Nephron (organoid): Measurements from ENCODE around the gene IGF2BP2.
A peak's percentile ranks its signal among the peaks of the same experiment; 100 is the strongest.

ENCODE experiments used
- H3K27ac Mint-ChIP-seq, 3 experiments: 2 replicates each; pipeline ENCODE4 v1.8.0; 2020; ENCODE audit warnings: mixed read lengths in 3 of 3, mild to moderate bottlenecking in 2 of 3, moderate library complexity in 1 of 3
- H3K27me3 Mint-ChIP-seq: 2 replicates; pipeline ENCODE4 v1.8.0; 2021; ENCODE audit warnings: low read depth, mild to moderate bottlenecking, moderate library complexity, mixed read lengths
- H3K36me3 Mint-ChIP-seq: 2 replicates; pipeline ENCODE4 v1.8.0; 2020; ENCODE audit warnings: low read depth, mixed read lengths
- H3K4me1 Mint-ChIP-seq: 2 replicates; pipeline ENCODE4 v1.8.0; 2020; ENCODE audit warnings: mixed read lengths
- H3K4me3 Mint-ChIP-seq, 3 experiments: 2 replicates each; pipeline ENCODE4 v1.8.0; 2020; ENCODE audit warnings: mild to moderate bottlenecking in 3 of 3, mixed read lengths in 3 of 3, moderate library complexity in 2 of 3
- H3K9me3 Mint-ChIP-seq: 2 replicates; pipeline ENCODE4 v1.8.0; 2020; ENCODE audit warnings: mixed read lengths
- TF ChIP-seq, protein P1 (sequence below), 3 experiments: fragments of 200-600 bp; sonication (generic); IDR thresholded peaks; one replicate each; pipeline ENCODE4 v1.5.0; 2021; ENCODE audit warnings: antibody characterized with exemption in 3 of 3; ENCODE audit not compliant: unreplicated experiment in 3 of 3

The IGF2BP2 gene

DNA sequence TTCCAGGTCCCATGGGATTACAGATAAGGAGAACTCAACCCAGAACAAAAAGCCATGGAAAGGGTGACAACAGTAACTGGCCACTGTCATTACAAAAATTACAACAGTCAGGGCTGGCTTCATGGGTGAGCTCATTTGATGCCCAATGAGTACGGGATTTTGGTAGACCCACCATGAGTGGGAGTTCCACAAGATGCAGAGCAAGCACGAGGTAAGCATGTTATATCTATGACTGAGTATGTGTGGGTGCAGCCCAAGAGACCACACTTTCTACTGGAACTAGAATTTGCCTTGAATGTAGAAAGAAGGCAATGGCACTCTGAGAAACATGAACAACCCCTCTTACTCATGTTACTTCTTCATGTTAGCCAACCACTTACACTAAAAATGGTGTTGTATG lies 83.3 kb downstream of the IGF2BP2 start:
- no peaks in the 10 kb centered on the region for H3K9me3 Mint-ChIP-seq
- H3K4me3 Mint-ChIP-seq, result no peak overlapping the region
- no peaks in the 10 kb centered on the region for H3K36me3 Mint-ChIP-seq
- peaks cover 57% of the 10 kb centered on the region for H3K4me1 Mint-ChIP-seq
- TF ChIP-seq, protein P1, sequence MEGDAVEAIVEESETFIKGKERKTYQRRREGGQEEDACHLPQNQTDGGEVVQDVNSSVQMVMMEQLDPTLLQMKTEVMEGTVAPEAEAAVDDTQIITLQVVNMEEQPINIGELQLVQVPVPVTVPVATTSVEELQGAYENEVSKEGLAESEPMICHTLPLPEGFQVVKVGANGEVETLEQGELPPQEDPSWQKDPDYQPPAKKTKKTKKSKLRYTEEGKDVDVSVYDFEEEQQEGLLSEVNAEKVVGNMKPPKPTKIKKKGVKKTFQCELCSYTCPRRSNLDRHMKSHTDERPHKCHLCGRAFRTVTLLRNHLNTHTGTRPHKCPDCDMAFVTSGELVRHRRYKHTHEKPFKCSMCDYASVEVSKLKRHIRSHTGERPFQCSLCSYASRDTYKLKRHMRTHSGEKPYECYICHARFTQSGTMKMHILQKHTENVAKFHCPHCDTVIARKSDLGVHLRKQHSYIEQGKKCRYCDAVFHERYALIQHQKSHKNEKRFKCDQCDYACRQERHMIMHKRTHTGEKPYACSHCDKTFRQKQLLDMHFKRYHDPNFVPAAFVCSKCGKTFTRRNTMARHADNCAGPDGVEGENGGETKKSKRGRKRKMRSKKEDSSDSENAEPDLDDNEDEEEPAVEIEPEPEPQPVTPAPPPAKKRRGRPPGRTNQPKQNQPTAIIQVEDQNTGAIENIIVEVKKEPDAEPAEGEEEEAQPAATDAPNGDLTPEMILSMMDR (IDR thresholded peaks at IDR 0.05; ENCODE audit: unreplicated experiment in 3 of 3), result no peak
- no peaks in the 10 kb centered on the region for H3K27me3 Mint-ChIP-seq
- H3K27ac Mint-ChIP-seq, result no peak overlapping the region

DNA sequence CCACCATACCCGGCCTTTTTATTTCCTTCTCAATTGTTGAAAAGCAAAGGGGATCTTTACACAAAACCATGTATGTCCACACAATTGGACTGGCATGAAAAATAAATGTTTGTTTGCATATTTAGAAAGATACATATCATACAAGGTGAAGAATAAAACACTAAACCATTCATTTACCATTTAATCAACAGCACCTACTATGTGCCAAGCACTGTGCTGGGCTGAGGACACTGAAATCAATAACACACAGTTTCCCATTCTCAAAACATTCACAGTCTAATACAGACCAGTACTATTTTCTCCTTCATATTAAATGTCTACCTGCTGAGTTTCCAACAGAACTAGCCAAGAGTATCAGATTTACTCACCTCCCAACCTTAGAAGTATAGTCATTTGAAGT lies 84.7 kb downstream of the IGF2BP2 start:
- H3K4me3 Mint-ChIP-seq, result no peak overlapping the region
- TF ChIP-seq, protein P1 (IDR thresholded peaks at IDR 0.05; ENCODE audit: unreplicated experiment in 3 of 3), result no peak
- H3K36me3 Mint-ChIP-seq, result no peaks in the 10 kb centered on the region
- no peak overlapping the region for H3K27ac Mint-ChIP-seq
- no peaks in the 10 kb centered on the region for H3K9me3 Mint-ChIP-seq
- H3K27me3 Mint-ChIP-seq, result no peaks in the 10 kb centered on the region
- H3K4me1 Mint-ChIP-seq, result peaks cover 48% of the 10 kb centered on the region

DNA sequence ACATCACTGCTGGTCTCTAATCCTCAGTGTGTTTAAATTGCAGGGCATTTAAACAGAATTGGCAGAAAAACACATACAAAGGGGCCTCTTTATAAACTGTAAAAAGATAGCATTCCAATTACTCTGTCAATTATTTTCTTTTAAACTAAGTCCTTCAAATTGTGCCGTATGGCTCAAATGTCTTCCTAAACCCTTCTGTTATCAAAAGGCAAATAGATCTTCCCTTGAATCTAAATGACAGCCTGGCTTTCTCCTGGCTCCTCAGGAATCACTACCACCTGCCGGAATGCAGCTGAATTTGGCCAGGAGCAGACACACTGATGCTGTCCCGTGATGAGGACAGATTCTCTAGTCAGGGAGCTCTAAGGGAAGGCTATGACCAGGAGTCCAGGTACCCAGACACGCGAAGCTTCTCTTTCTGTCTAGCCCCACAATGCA lies 85.6 kb downstream of the IGF2BP2 start:
- peak overlapping the region; percentile 2 to 13 (median 10) for H3K27ac Mint-ChIP-seq
- H3K9me3 Mint-ChIP-seq, result no peaks in the 10 kb centered on the region
- H3K27me3 Mint-ChIP-seq, result no peaks in the 10 kb centered on the region
- H3K4me1 Mint-ChIP-seq, result peaks cover 48% of the 10 kb centered on the region
- TF ChIP-seq, protein P1 (IDR thresholded peaks at IDR 0.05; ENCODE audit: unreplicated experiment in 3 of 3), result no peak
- no peak overlapping the region for H3K4me3 Mint-ChIP-seq
- H3K36me3 Mint-ChIP-seq, result peaks cover under 1% of the 10 kb centered on the region

DNA sequence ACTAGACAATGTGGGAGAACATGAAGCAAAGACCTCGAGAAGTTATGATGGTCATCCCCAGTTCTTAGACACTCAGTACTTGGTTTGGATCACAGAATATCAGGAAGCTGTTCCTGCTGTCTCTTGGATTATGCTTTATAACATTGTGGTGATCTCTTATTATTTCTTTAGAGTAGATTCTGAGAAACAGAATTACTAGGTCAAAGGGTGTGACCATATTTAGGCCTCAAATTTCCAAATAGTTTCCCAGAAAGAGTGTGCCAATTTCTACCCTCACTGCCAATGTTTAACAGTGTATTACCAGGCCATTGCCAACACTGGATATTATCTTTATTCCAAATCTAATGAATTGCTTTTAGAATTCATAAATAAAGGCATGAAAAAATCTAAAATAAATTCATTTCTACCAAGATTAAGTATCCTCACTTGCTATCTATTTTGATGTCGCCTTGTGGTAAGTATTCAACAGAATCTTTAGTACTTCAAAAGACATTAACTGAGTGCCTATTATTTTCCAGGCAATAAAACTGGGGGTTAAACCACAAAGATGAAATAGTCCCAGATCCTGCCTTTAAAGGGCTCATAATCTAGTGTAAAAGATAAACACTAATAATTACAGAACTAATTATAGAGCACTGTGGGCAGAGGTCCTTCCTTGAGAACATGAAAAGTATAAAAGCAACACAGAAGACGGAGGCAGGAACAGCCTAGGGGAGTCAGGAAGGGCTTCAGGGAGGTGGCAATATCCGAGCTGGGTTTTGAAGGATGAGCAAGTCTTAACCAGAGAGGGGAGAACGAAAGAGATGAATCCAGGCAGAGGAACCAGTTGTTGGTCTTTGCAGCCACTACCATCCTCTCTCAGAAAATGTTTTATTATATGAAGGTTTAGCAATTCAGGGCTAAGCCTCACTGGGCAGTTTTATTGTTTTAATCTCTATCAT lies 86.8 kb downstream of the IGF2BP2 start:
- TF ChIP-seq, protein P1 (IDR thresholded peaks at IDR 0.05; ENCODE audit: unreplicated experiment in 3 of 3), result no peak
- no peak overlapping the region for H3K4me3 Mint-ChIP-seq
- no peaks in the 10 kb centered on the region for H3K9me3 Mint-ChIP-seq
- peak overlapping the region in 1 of 3 experiments; percentile 44 for H3K27ac Mint-ChIP-seq
- peaks cover 49% of the 10 kb centered on the region for H3K4me1 Mint-ChIP-seq
- peaks cover 7% of the 10 kb centered on the region for H3K36me3 Mint-ChIP-seq
- no peaks in the 10 kb centered on the region for H3K27me3 Mint-ChIP-seq

DNA sequence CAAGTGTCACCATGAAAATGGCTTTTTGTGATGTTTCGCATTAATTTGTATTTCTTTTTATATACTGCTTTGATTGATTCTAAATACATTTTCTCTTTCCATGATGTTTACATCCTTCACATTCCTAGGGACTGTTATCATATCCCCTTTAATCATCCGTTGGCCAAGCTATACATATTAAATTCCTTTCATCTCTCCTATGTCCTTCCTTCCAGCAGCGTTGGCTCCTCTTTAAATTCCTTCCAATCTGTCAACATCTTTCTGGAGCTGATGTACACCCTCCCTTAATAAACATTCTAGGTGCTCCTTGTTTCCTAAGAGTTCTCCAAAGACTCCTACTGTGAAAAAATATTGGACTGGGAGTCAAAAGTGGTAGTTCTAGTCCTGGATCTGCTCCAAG lies 87.8 kb downstream of the IGF2BP2 start:
- Mint-ChIP-seq H3K36me3 (peaks cover 9% of the 10 kb centered on the region), H3K27ac (peak overlapping the region in 2 of 3 experiments; percentile 2), H3K4me1 (peaks cover 58% of the 10 kb centered on the region), H3K27me3 (no peaks in the 10 kb centered on the region), H3K9me3 (no peaks in the 10 kb centered on the region), H3K4me3 (no peak overlapping the region)
- TF ChIP-seq, protein P1 (IDR thresholded peaks at IDR 0.05; ENCODE audit: unreplicated experiment in 3 of 3), result no peak
